Renal pelvis (tissue), 12 donors: ENCODE data around the gene SAMD3. TPM values are rescaled to one million over a fixed set of nuclear protein-coding genes. Genes with fewer than 3 reads are reported as not detected.
"Not testable (repeated sequence)": the region's sequence is repeated elsewhere in the genome, so short reads cannot be mapped to it uniquely, and the experiment has no call there.

Source experiments
- DNase-seq: peaks from one replicate; pipeline ENCODE4 v3.0.0-alpha.2; 2013
- long read RNA-seq, 16 experiments: transcript quantifications; one replicate each; lab custom pipeline, GENCODE V29; 2026
- polyA plus RNA-seq, 3 donors: library from polyadenylated mRNA; unstranded; fragments of 120-200 nt; gene quantifications; one replicate each; pipeline ENCODE4 v1.2.1, GENCODE V29; 2013; ENCODE audit not compliant: insufficient read length in 3 of 3

Gene SAMD3
- 1 to 10 TPM in 1 of 3 donors, under 1 TPM in 2; 0.64 to 1.0 (median 0.90) TPM for polyA plus RNA-seq
- long read RNA-seq, donor 1 = 0 reads
- long read RNA-seq, donor 2 = 0 reads
- long read RNA-seq, donor 3 = 0 reads
- long read RNA-seq, donor 4 = 0 reads
- long read RNA-seq, donor 5 = 0 reads
- long read RNA-seq, donor 6 = 0 reads
- long read RNA-seq, donor 7 = 0 reads
- long read RNA-seq, donor 8 = 0 reads
- long read RNA-seq, donor 9 = 0 reads
- long read RNA-seq, donor 10 = 0 reads
- long read RNA-seq, donor 11 = 0 reads
- long read RNA-seq, donor 12 = 0 reads
- long read RNA-seq, donor 13 = 0 reads
- long read RNA-seq, donor 14 = 0 reads
- long read RNA-seq, donor 15 = 0 reads
- long read RNA-seq, donor 16 = 0 reads

- no peak for DNase-seq
Measured at GRCh38 chr6:130222775-130223174, at the start of gene SAMD3. TSS of gene SAMD3 (minus strand) at chr6:130222951. CDS start at chr6:130215273, 7,678 bp downstream.

- no peak for DNase-seq
Measured at GRCh38 chr6:130269969-130270635, 47.4 kb upstream of the SAMD3 start.

GRCh38 chr6:130265553-130265952 is 42.8 kb upstream of the SAMD3 start:
- not testable (repeated sequence) for DNase-seq

GRCh38 chr6:130262008-130262407 is 39.3 kb upstream of the SAMD3 start:
- DNase-seq = no peak

GRCh38 chr6:130261558-130261957 is 38.8 kb upstream of the SAMD3 start:
- DNase-seq = not testable (repeated sequence)

GRCh38 chr6:130260614-130261241 is 38.0 kb upstream of the SAMD3 start:
- DNase-seq = not testable (repeated sequence)

GRCh38 chr6:130260050-130260462 is 37.3 kb upstream of the SAMD3 start:
- not testable (repeated sequence) for DNase-seq

- no peak for DNase-seq
Measured at GRCh38 chr6:130259557-130259956, 36.8 kb upstream of the SAMD3 start.

GRCh38 chr6:130259140-130259539 is 36.4 kb upstream of the SAMD3 start:
- no peak for DNase-seq

- DNase-seq = no peak
Measured at GRCh38 chr6:130252527-130253237, 29.9 kb upstream of the SAMD3 start.

GRCh38 chr6:130245267-130245666 is 22.5 kb upstream of the SAMD3 start:
- DNase-seq = no peak

GRCh38 chr6:130244728-130245127 is 22.0 kb upstream of the SAMD3 start:
- no peak for DNase-seq

- DNase-seq = no peak
Measured at GRCh38 chr6:130240232-130240631, 17.5 kb upstream of the SAMD3 start.

GRCh38 chr6:130239755-130240154 is 17.0 kb upstream of the SAMD3 start:
- no peak for DNase-seq

- DNase-seq = no peak
Measured at GRCh38 chr6:130233330-130233729, 10.6 kb upstream of the SAMD3 start.

- DNase-seq = not testable (repeated sequence)
Measured at GRCh38 chr6:130230531-130230930, 7.8 kb upstream of the SAMD3 start.

- no peak for DNase-seq
Measured at GRCh38 chr6:130229645-130230044, 6.9 kb upstream of the SAMD3 start.

- DNase-seq = no peak
Measured at GRCh38 chr6:130223508-130223907, 757 bp upstream of the SAMD3 start.

- no peak for DNase-seq
Measured at GRCh38 chr6:130218134-130218533, 4.6 kb downstream of the SAMD3 start.

- DNase-seq = no peak
Measured at GRCh38 chr6:130216620-130217019, 6.1 kb downstream of the SAMD3 start.

- DNase-seq = no peak
Measured at GRCh38 chr6:130215526-130215925, 7.2 kb downstream of the SAMD3 start.

GRCh38 chr6:130212215-130212874 is 10.4 kb downstream of the SAMD3 start:
- DNase-seq = no peak
